Cerebellar nuclear complex (tissue), 1 donor: ENCODE results near the gene PLCL2.
"Not testable (repeated sequence)": the region's sequence is repeated elsewhere in the genome, so short reads cannot be mapped to it uniquely, and the experiment has no call there.

Source experiments
- DNase-seq, 2 experiments: peaks; one replicate each; lab custom pipeline; 2025; lab: John Stamatoyannopoulos, UW

PLCL2 gene

GRCh38 chr3:17119201-17120072 is 234.7 kb downstream of the PLCL2 start:
- no peak for DNase-seq

- DNase-seq, result no peak
Measured at GRCh38 chr3:17120115-17120514, 235.4 kb downstream of the PLCL2 start.

- no peak for DNase-seq
Measured at GRCh38 chr3:17121336-17121735, 236.6 kb downstream of the PLCL2 start.

GRCh38 chr3:17122758-17123157 is 238.0 kb downstream of the PLCL2 start:
- DNase-seq, result no peak

- DNase-seq, result no peak
Measured at GRCh38 chr3:17125738-17126442, 241.1 kb downstream of the PLCL2 start.

- not testable (repeated sequence) for DNase-seq
Measured at GRCh38 chr3:17128671-17129070, 243.9 kb downstream of the PLCL2 start.

GRCh38 chr3:17129556-17129955 is 244.8 kb downstream of the PLCL2 start:
- no peak for DNase-seq

- no peak for DNase-seq
Measured at GRCh38 chr3:17130956-17131355, 246.2 kb downstream of the PLCL2 start.

- no peak for DNase-seq
Measured at GRCh38 chr3:17132286-17133115, 247.7 kb downstream of the PLCL2 start.

GRCh38 chr3:17133632-17134545 is 249.1 kb downstream of the PLCL2 start:
- no peak for DNase-seq

GRCh38 chr3:17135696-17136095 is 250.9 kb downstream of the PLCL2 start:
- no peak for DNase-seq

GRCh38 chr3:17136136-17136721 is 251.5 kb downstream of the PLCL2 start:
- peak; percentile 66 to 81 for DNase-seq

GRCh38 chr3:17137321-17137826 is 252.6 kb downstream of the PLCL2 start:
- no peak for DNase-seq

GRCh38 chr3:17138246-17139039 is 253.7 kb downstream of the PLCL2 start:
- no peak for DNase-seq
